K562 (cell line): ENCODE measurements around the gene TCAP. TPM values are rescaled to one million over a fixed set of nuclear protein-coding genes. Genes with fewer than 3 reads are reported as not detected.
A peak's percentile ranks its signal among the peaks of the same experiment; 100 is the strongest.

Experiments used
- CTCF ChIP-seq, 3 experiments: IDR thresholded peaks in 2 of 3; conservative IDR thresholded peaks in 1 of 3; 2 replicates each; pipeline ENCODE4 v1.5.1; 2011 to 2012; ENCODE audit warnings: low read length in 3 of 3, mild to moderate bottlenecking in 3 of 3, control low read depth in 2 of 3, improper control_type of control experiment in 1 of 3, inconsistent platforms in 1 of 3, low read depth in 1 of 3, mixed read lengths in 1 of 3, moderate library complexity in 1 of 3; ENCODE audit not compliant: insufficient read depth in 2 of 3
- GATAD2A ChIP-seq: fragments of 450-650 bp; IDR thresholded peaks from 2 replicates; pipeline ENCODE4 v1.6.1; 2017
- NBN ChIP-seq: fragments of 450-650 bp; IDR thresholded peaks from 2 replicates; pipeline ENCODE4 v1.6.1; 2016; ENCODE audit warnings: low read depth, mild to moderate bottlenecking
- NONO ChIP-seq, 2 experiments: fragments of 200-400 bp in 1 of 2; fragments of 450-650 bp in 1 of 2; formaldehyde crosslinking in 1 of 2; IDR thresholded peaks; 2 replicates each; pipeline ENCODE4 v1.6.1; 2017; ENCODE audit warnings: low read depth in 2 of 2, mild to moderate bottlenecking in 2 of 2, moderate library complexity in 2 of 2, low read length in 1 of 2
- SAFB2 ChIP-seq: fragments of 200-400 bp; formaldehyde crosslinking; IDR thresholded peaks from 2 replicates; pipeline ENCODE4 v1.6.1; 2018; ENCODE audit warnings: borderline replicate concordance, low read length, low read depth, moderate library complexity; ENCODE audit not compliant: severe bottlenecking
- SMARCA5 ChIP-seq: fragments of 450-650 bp; IDR thresholded peaks from 2 replicates; pipeline ENCODE4 v1.6.1; 2016
- THRB ChIP-seq: fragments of 450-650 bp; formaldehyde crosslinking; conservative IDR thresholded peaks from 2 replicates; pipeline ENCODE4 v1.4.0; 2022; ENCODE audit warnings: mild to moderate bottlenecking, missing genetic modification characterization
- YBX1 ChIP-seq: fragments of 450-650 bp; IDR thresholded peaks from 2 replicates; pipeline ENCODE4 v1.7.1; 2016; ENCODE audit warnings: mild to moderate bottlenecking
- ZC3H11A ChIP-seq: IDR thresholded peaks from 2 replicates; pipeline ENCODE4 v1.6.1; 2012; ENCODE audit warnings: low read depth, low read length, improper control_type of control experiment
- ZNF175 ChIP-seq: fragments of 200-800 bp; sonication (Bioruptor generic); IDR thresholded peaks from 2 replicates; pipeline ENCODE4 v1.6.1; 2016; ENCODE audit warnings: low read depth, mild to moderate bottlenecking, missing genetic modification characterization, missing compliant biosample characterization
- ZNF212 ChIP-seq: fragments of 450-650 bp; formaldehyde crosslinking; IDR thresholded peaks from 2 replicates; pipeline ENCODE4 v1.4.0; 2020; ENCODE audit warnings: mild to moderate bottlenecking
- ZNF592 ChIP-seq: fragments of 450-650 bp; IDR thresholded peaks from 2 replicates; pipeline ENCODE4 v1.6.1; 2017; ENCODE audit warnings: antibody characterized with exemption, mild to moderate bottlenecking
- polyA plus RNA-seq, 8 experiments: library from polyadenylated mRNA; depleted of rRNA in 4 of 8; stranded (reverse) in 5 of 8; unstranded in 3 of 8; fragments of >200 nt; fragmentation: Nextera tagmentation in 2 of 8; fragmentation: Illumina TruSeq in 1 of 8; extraction: Ambion mirVana in 2 of 8; extraction: Trizol in 1 of 8; gene quantifications; 2 replicates each; pipeline versions ENCODE4 v1.2.1 to v1.2.3, GENCODE V29; 2011 to 2014; ENCODE audit warnings: inconsistent platforms in 1 of 8, missing spikeins in 1 of 8
- total RNA-seq, 7 experiments: library from RNA; depleted of rRNA in 6 of 7; stranded (reverse); fragments of >200 nt in 6 of 7; fragmentation: Illumina TruSeq in 2 of 7; extraction: Trizol in 2 of 7; gene quantifications; 2 replicates each; pipeline versions ENCODE4 v1.2.1 to v1.2.3, GENCODE V29; 2011 to 2021; ENCODE audit warnings: low replicate concordance in 1 of 7
- TF ChIP-seq, protein P1 (sequence below): sonication (generic); formaldehyde crosslinking; IDR thresholded peaks from 2 replicates; pipeline ENCODE4 v1.5.0; 2020; ENCODE audit warnings: missing genetic modification reagents
- TF ChIP-seq, protein P2 (sequence below): fragments of 200-800 bp; sonication (Bioruptor generic); IDR thresholded peaks from 2 replicates; pipeline ENCODE4 v1.6.1; 2016; ENCODE audit warnings: missing genetic modification characterization, missing compliant biosample characterization

The TCAP gene
- total and polyA plus RNA-seq, 9 of the 15 experiments (the other 6 are each of a cell fraction or from before 2014, with no cell fraction given) = 0.33 to 1.4 (median 0.82) TPM; not detected in 2

GRCh38 chr17:39650121-39650579, 15.0 kb upstream of the TCAP start (continued):
- TF ChIP-seq SAFB2 = no peak
- TF ChIP-seq ZNF175 = peak; percentile 42; the same call in 1 of the 2 replicates
- no peak for TF ChIP-seq ZNF212 (CRISPR knock-in tag)
- TF ChIP-seq, protein P1, sequence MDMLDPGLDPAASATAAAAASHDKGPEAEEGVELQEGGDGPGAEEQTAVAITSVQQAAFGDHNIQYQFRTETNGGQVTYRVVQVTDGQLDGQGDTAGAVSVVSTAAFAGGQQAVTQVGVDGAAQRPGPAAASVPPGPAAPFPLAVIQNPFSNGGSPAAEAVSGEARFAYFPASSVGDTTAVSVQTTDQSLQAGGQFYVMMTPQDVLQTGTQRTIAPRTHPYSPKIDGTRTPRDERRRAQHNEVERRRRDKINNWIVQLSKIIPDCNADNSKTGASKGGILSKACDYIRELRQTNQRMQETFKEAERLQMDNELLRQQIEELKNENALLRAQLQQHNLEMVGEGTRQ (CRISPR knock-in tag) = peak; percentile 90
- TF ChIP-seq, protein P2, sequence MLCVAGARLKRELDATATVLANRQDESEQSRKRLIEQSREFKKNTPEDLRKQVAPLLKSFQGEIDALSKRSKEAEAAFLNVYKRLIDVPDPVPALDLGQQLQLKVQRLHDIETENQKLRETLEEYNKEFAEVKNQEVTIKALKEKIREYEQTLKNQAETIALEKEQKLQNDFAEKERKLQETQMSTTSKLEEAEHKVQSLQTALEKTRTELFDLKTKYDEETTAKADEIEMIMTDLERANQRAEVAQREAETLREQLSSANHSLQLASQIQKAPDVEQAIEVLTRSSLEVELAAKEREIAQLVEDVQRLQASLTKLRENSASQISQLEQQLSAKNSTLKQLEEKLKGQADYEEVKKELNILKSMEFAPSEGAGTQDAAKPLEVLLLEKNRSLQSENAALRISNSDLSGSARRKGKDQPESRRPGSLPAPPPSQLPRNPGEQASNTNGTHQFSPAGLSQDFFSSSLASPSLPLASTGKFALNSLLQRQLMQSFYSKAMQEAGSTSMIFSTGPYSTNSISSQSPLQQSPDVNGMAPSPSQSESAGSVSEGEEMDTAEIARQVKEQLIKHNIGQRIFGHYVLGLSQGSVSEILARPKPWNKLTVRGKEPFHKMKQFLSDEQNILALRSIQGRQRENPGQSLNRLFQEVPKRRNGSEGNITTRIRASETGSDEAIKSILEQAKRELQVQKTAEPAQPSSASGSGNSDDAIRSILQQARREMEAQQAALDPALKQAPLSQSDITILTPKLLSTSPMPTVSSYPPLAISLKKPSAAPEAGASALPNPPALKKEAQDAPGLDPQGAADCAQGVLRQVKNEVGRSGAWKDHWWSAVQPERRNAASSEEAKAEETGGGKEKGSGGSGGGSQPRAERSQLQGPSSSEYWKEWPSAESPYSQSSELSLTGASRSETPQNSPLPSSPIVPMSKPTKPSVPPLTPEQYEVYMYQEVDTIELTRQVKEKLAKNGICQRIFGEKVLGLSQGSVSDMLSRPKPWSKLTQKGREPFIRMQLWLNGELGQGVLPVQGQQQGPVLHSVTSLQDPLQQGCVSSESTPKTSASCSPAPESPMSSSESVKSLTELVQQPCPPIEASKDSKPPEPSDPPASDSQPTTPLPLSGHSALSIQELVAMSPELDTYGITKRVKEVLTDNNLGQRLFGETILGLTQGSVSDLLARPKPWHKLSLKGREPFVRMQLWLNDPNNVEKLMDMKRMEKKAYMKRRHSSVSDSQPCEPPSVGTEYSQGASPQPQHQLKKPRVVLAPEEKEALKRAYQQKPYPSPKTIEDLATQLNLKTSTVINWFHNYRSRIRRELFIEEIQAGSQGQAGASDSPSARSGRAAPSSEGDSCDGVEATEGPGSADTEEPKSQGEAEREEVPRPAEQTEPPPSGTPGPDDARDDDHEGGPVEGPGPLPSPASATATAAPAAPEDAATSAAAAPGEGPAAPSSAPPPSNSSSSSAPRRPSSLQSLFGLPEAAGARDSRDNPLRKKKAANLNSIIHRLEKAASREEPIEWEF (CRISPR knock-in tag) = no peak
- TF ChIP-seq ZNF592 = peak; percentile 99
- peak; percentile 90 for TF ChIP-seq GATAD2A
- TF ChIP-seq CTCF (IDR thresholded peaks at IDR 0.05 in 2 of 3, conservative IDR thresholded peaks at IDR 0.05 in 1 of 3; ENCODE audit: insufficient read depth in 2 of 3, low read depth in 1 of 3, low read length in 3 of 3) = 0 out of 6 replicates have a peak, but pooled peaks of 1 of the 3 experiments have one; percentile 0
- 0 out of 2 replicates have a peak, but pooled peaks have one; percentile 18 for TF ChIP-seq SMARCA5
- TF ChIP-seq THRB (CRISPR knock-in tag) = no peak
- TF ChIP-seq ZC3H11A = no peak
- no peak for TF ChIP-seq YBX1
- TF ChIP-seq NBN = peak; percentile 91
- peak in 1 of 2 experiments; percentile 54; a peak in 1 of 4 replicates for TF ChIP-seq NONO (IDR thresholded peaks at IDR 0.05; ENCODE audit: low read depth in 2 of 2, low read length in 1 of 2)
